NT2/D1 (cell line): ENCODE data around the gene EFHC1.

ENCODE experiments used
- SUZ12 ChIP-seq: IDR thresholded peaks from 2 replicates; pipeline ENCODE4 v1.6.1; 2011; ENCODE audit not compliant: insufficient read length, insufficient read depth; ENCODE audit errors: extremely low read depth
- YY1 ChIP-seq: IDR thresholded peaks from 2 replicates; pipeline ENCODE4 v1.6.1; 2011; ENCODE audit not compliant: insufficient read length, insufficient read depth
- ZNF274 ChIP-seq: IDR thresholded peaks from 2 replicates; pipeline ENCODE4 v1.6.1; 2011; ENCODE audit warnings: mild to moderate bottlenecking, low read depth, low read length

- TF ChIP-seq ZNF274 (no peak), YY1 (no peak), SUZ12 (no peak)
These were observed 123.8 kb downstream of the EFHC1 start for GRCh38 chr6:52543729-52544601.
